HEK293 (cell line): ENCODE measurements around the gene CYP26A1.

Experiments used
- CTCF ChIA-PET: fragments of 350-600 bp; formaldehyde crosslinking; extraction: SDS; loops from one replicate; lab custom pipeline; 2021; ENCODE audit warnings: antibody characterized with exemption; lab: Yijun Ruan, JAX
- POLR2A ChIA-PET: fragments of 300-600 bp; formaldehyde crosslinking; extraction: SDS; loops from one replicate; lab custom pipeline; 2020; ENCODE audit warnings: antibody characterized with exemption, inconsistent platforms; lab: Yijun Ruan, JAX
- H3K27ac ChIP-seq: fragments of 200-500 bp; sonication (Bioruptor generic); 2 replicates; pipeline ENCODE4 v1.5.1; 2014; ENCODE audit warnings: low read depth, low read length, control low read depth, inconsistent platforms; ENCODE audit errors: extremely low read depth
- H3K36me3 ChIP-seq, 2 experiments: fragments of 200-500 bp in 1 of 2; sonication (Bioruptor generic) in 1 of 2; 1 replicate in 1 of 2; 2 replicates in 1 of 2; pipeline ENCODE4 v1.5.1; 2014 to 2017; ENCODE audit warnings: inconsistent platforms in 2 of 2, low read length in 2 of 2; ENCODE audit not compliant: control insufficient read depth in 2 of 2, insufficient read depth in 1 of 2
- H3K4me1 ChIP-seq: fragments of 200-500 bp; sonication (Bioruptor generic); 2 replicates; pipeline ENCODE4 v1.5.1; 2014; ENCODE audit warnings: mild to moderate bottlenecking, low read length, inconsistent platforms; ENCODE audit not compliant: control insufficient read depth, insufficient read depth
- H3K4me3 ChIP-seq: 2 replicates; pipeline ENCODE4 v1.5.1; 2011; ENCODE audit warnings: low read depth, mild to moderate bottlenecking, control low read depth, low read length, moderate library complexity
- H3K9me3 ChIP-seq: fragments of 200-500 bp; sonication (Bioruptor generic); 2 replicates; pipeline ENCODE4 v1.5.1; 2014; ENCODE audit warnings: low read depth, low read length, inconsistent platforms; ENCODE audit not compliant: control insufficient read depth, insufficient read depth
- EGR2 ChIP-seq: fragments of 450-650 bp; formaldehyde crosslinking; IDR thresholded peaks from 2 replicates; pipeline ENCODE4 v1.5.1; 2016; ENCODE audit warnings: low read depth, missing biosample characterization, missing genetic modification characterization
- IKZF3 ChIP-seq: fragments of 450-650 bp; IDR thresholded peaks from 2 replicates; pipeline ENCODE4 v1.5.0; 2018; ENCODE audit warnings: missing biosample characterization, mild to moderate bottlenecking, missing genetic modification characterization, moderate library complexity
- KLF10 ChIP-seq: fragments of 450-650 bp; IDR thresholded peaks from 2 replicates; pipeline ENCODE4 v1.5.1; 2018; ENCODE audit warnings: missing biosample characterization, mild to moderate bottlenecking, missing genetic modification characterization
- KLF8 ChIP-seq: fragments of 450-650 bp; formaldehyde crosslinking; IDR thresholded peaks from 2 replicates; pipeline ENCODE4 v1.5.1; 2016; ENCODE audit warnings: missing biosample characterization, missing genetic modification characterization
- ZFHX2 ChIP-seq: fragments of 450-650 bp; formaldehyde crosslinking; conservative IDR thresholded peaks from 2 replicates; pipeline ENCODE4 v1.5.1; 2016; ENCODE audit warnings: missing biosample characterization, missing genetic modification characterization
- ZNF140 ChIP-seq: fragments of 450-650 bp; formaldehyde crosslinking; IDR thresholded peaks from 2 replicates; pipeline ENCODE4 v1.5.1; 2016; ENCODE audit warnings: missing biosample characterization, missing genetic modification characterization
- ZNF211 ChIP-seq: fragments of 450-650 bp; formaldehyde crosslinking; IDR thresholded peaks from 2 replicates; pipeline ENCODE4 v1.5.1; 2016; ENCODE audit warnings: low read depth, missing biosample characterization, missing genetic modification characterization
- ZNF248 ChIP-seq: fragments of 450-650 bp; formaldehyde crosslinking; IDR thresholded peaks from 2 replicates; pipeline ENCODE4 v1.5.1; 2017; ENCODE audit warnings: missing biosample characterization, missing genetic modification characterization
- ZNF266 ChIP-seq: fragments of 450-650 bp; formaldehyde crosslinking; IDR thresholded peaks from 2 replicates; pipeline ENCODE4 v1.5.1; 2016; ENCODE audit warnings: missing biosample characterization, missing genetic modification characterization, low read depth
- ZNF324 ChIP-seq: fragments of 450-650 bp; formaldehyde crosslinking; IDR thresholded peaks from 2 replicates; pipeline ENCODE4 v1.5.1; 2016; ENCODE audit warnings: missing biosample characterization, missing genetic modification characterization
- ZNF341 ChIP-seq: fragments of 450-650 bp; formaldehyde crosslinking; IDR thresholded peaks from 2 replicates; pipeline ENCODE4; 2016; ENCODE audit warnings: low read depth, missing biosample characterization, missing genetic modification characterization
- ZNF473 ChIP-seq: fragments of 450-650 bp; formaldehyde crosslinking; IDR thresholded peaks from 2 replicates; pipeline ENCODE4 v1.5.1; 2017; ENCODE audit warnings: missing biosample characterization, missing genetic modification characterization
- ZNF544 ChIP-seq: fragments of 450-650 bp; formaldehyde crosslinking; IDR thresholded peaks from 2 replicates; pipeline ENCODE4 v1.5.0; 2017; ENCODE audit warnings: missing biosample characterization, missing genetic modification characterization
- ZNF610 ChIP-seq: fragments of 450-650 bp; formaldehyde crosslinking; IDR thresholded peaks from 2 replicates; pipeline ENCODE4 v1.5.1; 2016; ENCODE audit warnings: missing biosample characterization, missing genetic modification characterization, borderline replicate concordance
- ZNF701 ChIP-seq: fragments of 450-650 bp; formaldehyde crosslinking; IDR thresholded peaks from 2 replicates; pipeline ENCODE4 v1.5.1; 2016; ENCODE audit warnings: missing biosample characterization, missing genetic modification characterization
- ZNF830 ChIP-seq: fragments of 450-650 bp; IDR thresholded peaks from 2 replicates; pipeline ENCODE4 v1.5.0; 2018; ENCODE audit warnings: missing biosample characterization, missing genetic modification characterization, low read depth, mild to moderate bottlenecking, moderate library complexity
- TF ChIP-seq, protein P1 (sequence below): fragments of 450-650 bp; formaldehyde crosslinking; IDR thresholded peaks from 2 replicates; pipeline ENCODE4 v1.5.1; 2016; ENCODE audit warnings: missing biosample characterization, missing genetic modification characterization, low read depth
- TF ChIP-seq, protein P2 (sequence below): fragments of 450-650 bp; formaldehyde crosslinking; IDR thresholded peaks from 2 replicates; pipeline ENCODE4 v1.5.1; 2016; ENCODE audit warnings: missing biosample characterization, missing genetic modification characterization

The CYP26A1 gene

DNA sequence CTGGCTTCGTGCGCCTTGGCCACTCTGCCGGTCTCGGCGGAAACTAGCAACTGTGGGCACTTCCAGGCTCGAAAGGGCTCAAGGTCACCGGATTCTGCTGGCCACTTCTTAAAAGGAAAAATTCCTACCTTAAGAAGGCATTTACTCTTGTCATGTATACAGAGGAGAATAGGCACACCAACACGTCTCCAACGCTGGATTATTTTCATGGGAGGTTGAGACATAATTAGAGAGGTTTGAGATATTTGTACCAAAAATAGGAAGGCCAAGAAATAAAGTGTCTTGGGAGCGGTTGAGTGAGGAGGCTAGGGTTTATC, 4.5 kb upstream of the CYP26A1 start:
- Histone ChIP-seq H3K27ac (no peak overlapping the region), H3K36me3 (peaks cover 0 to 3% of the 10 kb centered on the region in 2 experiments; a peak in 1 of 3 replicates), H3K9me3 (no peaks in the 10 kb centered on the region), H3K4me1 (no peaks in the 10 kb centered on the region), H3K4me3 (no peak overlapping the region)
- POLR2A ChIA-PET = no interaction called here
- TF ChIP-seq KLF8 (tag by site-specific recombination) (no peak), ZNF830 (no peak), ZNF324 (tag by site-specific recombination) (no peak), IKZF3 (tag by site-specific recombination) (no peak), ZNF248 (no peak), ZNF544 (tag by site-specific recombination) (no peak), ZNF266 (tag by site-specific recombination) (no peak)
- CTCF ChIA-PET = interaction anchor here (0.6 to 1.8 kb wide), 2 partner anchors 11 to 412 kb away, joined by 3 to 9 read pairs; no protein-coding TSS in a partner anchor

DNA sequence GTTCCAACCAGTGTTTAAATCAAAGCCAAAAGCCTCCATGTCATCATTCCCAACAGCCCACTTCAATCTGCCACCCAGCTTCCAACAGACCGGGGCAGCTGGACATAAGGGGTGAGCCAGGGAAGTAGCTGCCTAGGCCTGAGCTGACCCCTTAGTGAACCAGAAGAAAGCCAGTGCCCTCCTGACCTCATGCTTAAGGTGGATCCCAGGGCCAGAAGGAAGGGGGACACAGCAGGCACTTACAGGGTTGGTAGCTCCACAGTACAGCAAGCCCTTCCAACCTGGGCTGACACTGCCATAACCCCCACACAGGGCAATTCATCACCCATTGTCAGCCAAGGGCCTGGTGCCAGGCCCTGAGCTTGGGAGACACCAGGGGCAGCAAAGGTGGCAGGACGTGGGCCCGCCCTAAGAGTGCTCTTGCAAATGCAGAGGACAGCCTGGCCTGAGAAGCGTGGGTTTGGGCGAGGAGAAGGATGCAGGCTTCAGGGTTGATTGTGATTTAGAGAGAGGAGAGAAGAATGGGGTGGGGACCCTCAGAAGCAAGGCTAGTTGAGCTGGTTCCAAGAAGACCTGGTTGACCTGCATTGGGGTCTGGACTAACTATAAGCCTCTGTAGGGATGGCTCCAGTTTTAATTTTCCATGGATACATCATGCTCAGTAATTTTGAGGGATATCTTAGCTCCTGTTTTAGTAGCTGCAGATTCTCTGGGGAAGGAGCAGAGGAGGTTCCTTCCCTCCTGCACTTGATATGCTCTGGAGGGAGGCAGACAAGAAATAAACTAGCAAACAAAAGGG, 3.1 kb upstream of the CYP26A1 start:
- H3K36me3 ChIP-seq = no peaks in the 10 kb centered on the region
- TF ChIP-seq ZNF473 (tag by site-specific recombination) (no peak), ZNF140 (tag by site-specific recombination) (no peak), ZNF211 (tag by site-specific recombination) (no peak)
- TF ChIP-seq, protein P1, sequence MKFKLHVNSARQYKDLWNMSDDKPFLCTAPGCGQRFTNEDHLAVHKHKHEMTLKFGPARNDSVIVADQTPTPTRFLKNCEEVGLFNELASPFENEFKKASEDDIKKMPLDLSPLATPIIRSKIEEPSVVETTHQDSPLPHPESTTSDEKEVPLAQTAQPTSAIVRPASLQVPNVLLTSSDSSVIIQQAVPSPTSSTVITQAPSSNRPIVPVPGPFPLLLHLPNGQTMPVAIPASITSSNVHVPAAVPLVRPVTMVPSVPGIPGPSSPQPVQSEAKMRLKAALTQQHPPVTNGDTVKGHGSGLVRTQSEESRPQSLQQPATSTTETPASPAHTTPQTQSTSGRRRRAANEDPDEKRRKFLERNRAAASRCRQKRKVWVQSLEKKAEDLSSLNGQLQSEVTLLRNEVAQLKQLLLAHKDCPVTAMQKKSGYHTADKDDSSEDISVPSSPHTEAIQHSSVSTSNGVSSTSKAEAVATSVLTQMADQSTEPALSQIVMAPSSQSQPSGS (tag by site-specific recombination) = no peak
- TF ChIP-seq, all 188 proteins: peak for 0
- H3K4me1 ChIP-seq = no peaks in the 10 kb centered on the region
- CTCF ChIA-PET = interaction anchor here (0.6 to 1.8 kb wide), 3 partner anchors 10 to 46 kb away, joined by 3 to 9 read pairs (median 4); no protein-coding TSS in a partner anchor
- POLR2A ChIA-PET = interaction anchor here (0.6 kb wide), 1 partner anchor 68 kb away, joined by 3 read pairs; no protein-coding TSS in a partner anchor
- no peak overlapping the region for H3K4me3 ChIP-seq
- H3K9me3 ChIP-seq = no peaks in the 10 kb centered on the region
- no peak overlapping the region for H3K27ac ChIP-seq

DNA sequence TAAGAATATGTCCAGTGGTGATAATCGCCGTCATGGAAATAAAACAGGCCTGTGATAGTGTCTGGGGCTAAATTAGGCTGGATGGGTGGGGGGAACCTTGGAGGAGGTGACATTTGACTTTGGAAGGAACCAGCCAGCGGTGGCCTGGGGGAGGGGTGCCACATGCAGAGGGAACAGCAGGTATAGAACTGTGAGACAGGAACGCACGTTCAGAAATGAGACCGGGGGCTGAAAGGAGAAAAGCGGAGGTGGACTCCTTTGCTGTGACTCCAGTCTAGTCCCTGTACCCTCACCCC, 2.6 kb upstream of the CYP26A1 start:
- Histone ChIP-seq H3K27ac (no peak overlapping the region), H3K4me1 (no peaks in the 10 kb centered on the region), H3K4me3 (no peak overlapping the region), H3K36me3 (no peaks in the 10 kb centered on the region)
- CTCF ChIA-PET = no interaction called here
- TF ChIP-seq, protein P2, sequence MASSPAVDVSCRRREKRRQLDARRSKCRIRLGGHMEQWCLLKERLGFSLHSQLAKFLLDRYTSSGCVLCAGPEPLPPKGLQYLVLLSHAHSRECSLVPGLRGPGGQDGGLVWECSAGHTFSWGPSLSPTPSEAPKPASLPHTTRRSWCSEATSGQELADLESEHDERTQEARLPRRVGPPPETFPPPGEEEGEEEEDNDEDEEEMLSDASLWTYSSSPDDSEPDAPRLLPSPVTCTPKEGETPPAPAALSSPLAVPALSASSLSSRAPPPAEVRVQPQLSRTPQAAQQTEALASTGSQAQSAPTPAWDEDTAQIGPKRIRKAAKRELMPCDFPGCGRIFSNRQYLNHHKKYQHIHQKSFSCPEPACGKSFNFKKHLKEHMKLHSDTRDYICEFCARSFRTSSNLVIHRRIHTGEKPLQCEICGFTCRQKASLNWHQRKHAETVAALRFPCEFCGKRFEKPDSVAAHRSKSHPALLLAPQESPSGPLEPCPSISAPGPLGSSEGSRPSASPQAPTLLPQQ (tag by site-specific recombination) = no peak
- no peak for TF ChIP-seq ZNF701 (tag by site-specific recombination)
- peak; percentile 63 for TF ChIP-seq ZNF341 (tag by site-specific recombination)
- TF ChIP-seq ZFHX2 (tag by site-specific recombination) = peak; percentile 29; the same call in 1 of the 2 replicates
- TF ChIP-seq ZNF610 (tag by site-specific recombination) = no peak
- 0 out of 2 replicates have a peak, but pooled peaks have one; percentile 10 for TF ChIP-seq EGR2 (tag by site-specific recombination)
- no peak for TF ChIP-seq KLF10 (tag by site-specific recombination)
- TF ChIP-seq, all 188 proteins: peak for 3
- POLR2A ChIA-PET = no interaction called here
- H3K9me3 ChIP-seq = no peaks in the 10 kb centered on the region
